Activated CD8-positive, alpha-beta memory T cell treated with anti-CD3 and anti-CD28 coated beads, Interleukin-2, amount 50 U/mL, for 48 hours (primary cell): ENCODE data around the gene S100A6.

ENCODE experiments used
- DNase-seq: peaks from one replicate; pipeline ENCODE4 v3.0.0-alpha.2; 2020

The S100A6 gene

GRCh38 chr1:153544453-153545066 lies 8.8 kb upstream of the S100A6 start:
- DNase-seq = no peak

DNA sequence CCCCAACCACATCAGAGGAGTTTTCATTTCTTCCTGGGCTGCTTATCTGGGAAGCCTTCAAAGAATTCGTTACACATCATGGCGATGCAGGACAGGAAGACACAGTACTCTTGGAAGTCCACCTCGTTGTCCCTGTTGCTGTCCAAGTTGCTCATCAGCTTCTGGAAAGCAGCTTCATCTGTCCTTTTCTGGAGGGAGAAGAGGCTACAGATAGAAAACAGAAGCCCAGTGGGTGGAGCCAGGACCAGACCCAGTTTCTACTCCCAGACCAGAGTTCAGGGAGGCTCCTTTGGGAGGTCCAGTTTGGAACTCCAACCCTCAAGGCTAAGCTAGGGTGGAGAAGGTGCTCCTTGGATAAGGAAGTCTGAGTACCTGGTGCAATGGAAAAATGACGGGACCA lies 7.9 kb upstream of the S100A6 start:
- DNase-seq = no peak

DNA sequence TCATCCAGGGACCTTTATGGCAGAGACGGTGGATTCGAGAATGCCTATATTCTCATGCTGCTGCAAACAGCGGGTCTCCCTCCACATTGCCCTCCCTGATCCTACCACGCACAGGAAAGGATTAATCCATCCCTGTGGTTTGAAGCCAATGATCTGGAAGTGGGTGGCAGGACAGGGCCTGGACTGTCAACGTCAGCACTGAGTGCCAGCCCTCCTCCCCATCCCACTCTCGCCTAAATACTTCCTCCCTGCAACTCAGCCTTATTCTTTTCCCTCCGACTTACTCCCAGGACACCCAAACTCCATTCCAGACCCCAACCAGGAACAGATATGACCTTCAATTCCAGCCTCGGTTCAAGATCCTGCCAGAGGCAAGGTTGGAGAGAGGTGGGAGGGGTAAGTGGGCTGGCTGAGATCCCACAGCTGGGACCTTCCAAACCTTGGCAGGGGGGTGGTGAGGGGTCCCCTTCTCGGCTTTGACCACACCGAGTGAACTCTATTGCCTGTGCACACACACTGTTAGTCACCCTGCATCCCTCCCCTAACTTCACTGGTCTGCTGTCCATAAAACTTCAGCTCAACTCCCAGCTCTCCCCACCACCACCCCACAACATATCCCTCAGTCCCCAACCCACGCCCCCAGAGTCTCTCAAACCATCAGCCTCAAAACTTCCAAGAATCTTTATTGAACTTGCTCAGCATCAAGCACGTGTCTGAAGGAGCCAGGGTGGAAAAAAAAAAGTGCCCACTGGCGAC lies 7.3 kb upstream of the S100A6 start:
- DNase-seq = no peak

DNA sequence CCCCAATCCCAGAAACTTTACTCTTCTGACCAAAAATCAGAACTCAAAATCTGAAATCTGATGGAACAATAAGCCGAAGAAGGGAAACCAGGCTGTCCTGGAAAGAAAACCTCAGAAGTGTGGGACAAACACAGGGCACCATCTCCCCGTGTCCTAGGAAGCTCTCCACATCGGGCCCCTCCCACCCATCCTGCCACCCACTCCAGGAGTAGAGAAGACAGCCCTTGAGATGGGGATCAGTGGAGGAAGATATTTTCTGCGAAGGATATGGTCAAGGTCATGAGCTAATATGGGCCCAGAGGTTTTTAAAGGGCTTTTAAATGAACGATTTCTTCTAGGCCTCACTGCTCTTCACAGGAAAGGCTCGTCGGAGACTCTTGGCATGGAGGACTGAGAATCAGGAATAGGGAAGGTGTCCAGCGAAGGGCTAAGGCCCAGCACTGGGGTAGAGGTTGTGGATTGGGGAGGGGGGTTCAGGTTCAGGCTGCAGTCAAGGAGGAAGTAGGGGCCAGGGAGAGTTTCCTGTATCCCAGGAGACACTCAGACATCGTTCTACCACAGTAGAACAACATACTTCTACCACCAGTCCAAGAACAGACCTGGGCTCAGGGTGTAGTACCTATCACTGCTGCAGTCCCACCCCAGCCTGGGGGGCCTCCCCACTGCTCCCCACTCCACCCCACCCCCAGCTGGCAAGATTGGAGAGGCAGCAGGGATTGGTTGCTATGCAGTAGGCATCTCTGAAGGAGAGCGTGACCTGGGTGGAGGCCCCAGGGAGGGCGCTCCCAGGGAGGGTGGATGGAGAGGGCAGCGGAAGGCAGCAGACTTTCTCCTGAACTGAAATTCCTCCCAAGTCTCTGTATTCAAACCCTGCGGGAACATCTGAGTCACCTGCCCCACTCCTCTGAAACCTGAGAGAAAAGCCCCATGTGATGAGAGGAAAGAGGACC lies 6.1 kb upstream of the S100A6 start:
- no peak for DNase-seq

GRCh38 chr1:153540394-153541361 lies 4.9 kb upstream of the S100A6 start, which contains the start of gene S100A5:
S100A5 (minus strand) TSS chr1:153540934; CDS start chr1:153540191, 743 bp downstream.
- DNase-seq = no peak

DNA sequence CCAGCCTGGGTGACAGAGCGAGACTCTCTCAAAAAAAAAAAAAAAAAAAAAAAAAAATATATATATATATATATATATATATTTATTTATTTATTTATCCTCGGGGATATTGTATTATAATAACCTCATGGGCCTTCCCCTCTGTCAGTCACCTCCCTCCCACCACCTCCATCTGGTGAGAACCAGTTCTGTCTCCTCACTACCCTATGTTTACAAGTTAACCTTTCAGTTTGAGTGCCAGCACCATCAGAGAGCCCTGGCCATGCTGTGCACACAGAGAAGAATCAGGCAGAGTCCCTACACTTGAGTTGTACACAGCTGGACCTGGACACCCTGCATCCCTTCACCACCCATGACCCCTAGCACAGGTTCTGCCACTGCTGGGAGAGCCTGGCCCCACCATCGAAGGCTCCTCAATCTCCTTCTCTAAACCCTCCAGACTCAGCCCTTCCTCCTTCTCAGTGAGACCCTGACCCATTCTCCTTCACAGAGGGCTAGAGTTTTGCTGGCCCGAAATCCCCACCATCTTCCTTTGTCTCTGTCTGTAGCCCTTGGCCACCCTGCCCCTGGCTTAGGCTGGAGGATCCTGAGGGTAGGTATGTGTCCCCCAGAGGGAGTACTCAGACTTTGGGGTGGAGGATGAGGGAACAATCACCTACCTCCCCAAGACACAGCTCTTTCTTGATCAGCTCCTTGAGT lies 3.8 kb upstream of the S100A6 start:
- no peak for DNase-seq

DNA sequence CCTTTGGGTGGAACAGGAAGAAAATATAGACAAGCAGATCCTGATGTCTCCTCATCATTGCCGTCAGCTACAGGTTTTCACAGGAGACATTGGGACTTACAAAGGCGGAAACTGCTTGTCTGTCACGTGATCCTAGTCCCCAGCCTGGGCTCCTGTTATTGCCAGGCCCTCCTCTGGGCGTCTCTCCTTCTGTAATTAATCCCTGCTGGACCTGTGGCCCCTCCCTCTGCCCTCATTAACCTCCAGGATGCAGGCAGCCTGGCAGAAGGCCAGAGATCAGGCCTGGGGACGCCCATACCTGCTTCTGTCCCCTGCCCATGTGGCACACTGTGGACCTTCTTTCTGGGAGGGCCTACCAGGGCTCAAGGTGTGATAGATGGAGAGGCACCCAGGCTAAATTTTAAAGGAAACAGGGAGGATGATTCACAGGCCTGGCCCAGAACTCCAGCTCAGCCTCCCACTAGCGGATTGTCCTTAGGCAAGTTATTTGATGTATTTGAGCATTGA lies 2.6 kb upstream of the S100A6 start:
- no peak for DNase-seq

GRCh38 chr1:153537376-153537730 lies 1.6 kb upstream of the S100A6 start:
- no peak for DNase-seq

DNA sequence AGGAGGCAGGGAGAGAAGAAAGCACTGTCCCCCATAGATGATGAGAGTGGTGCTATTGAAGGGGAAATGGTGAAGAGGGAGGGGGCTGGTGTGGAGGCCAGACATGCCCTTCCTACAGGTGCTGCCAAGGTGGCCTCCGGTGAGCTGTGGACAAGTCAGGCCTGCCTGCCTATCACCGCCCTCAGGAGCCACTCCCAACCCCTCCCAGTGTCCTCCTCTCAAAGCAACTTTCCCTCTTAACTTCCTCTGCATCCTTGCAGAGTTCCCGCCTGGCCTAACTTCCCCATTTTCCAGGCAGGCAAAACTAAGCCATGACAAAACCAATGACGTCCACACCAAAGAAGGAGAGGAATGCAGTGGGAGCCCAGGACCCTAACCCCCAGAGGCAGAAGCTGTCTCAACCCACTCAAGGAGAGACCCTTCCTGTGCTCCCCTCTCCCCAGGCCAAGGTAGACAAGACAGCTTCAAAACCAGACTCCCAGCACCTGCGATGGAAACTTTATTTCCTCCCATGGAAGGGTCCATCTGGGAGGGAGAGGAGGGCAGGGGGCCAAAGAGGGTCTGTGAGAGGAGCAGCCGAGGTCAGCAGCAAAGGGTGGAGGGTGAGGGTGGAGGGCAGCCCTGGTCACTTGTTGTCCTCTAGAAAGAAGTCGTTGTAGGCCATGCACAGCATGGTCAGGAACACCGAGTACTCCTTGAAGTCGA lies 1.0 kb upstream of the S100A6 start:
- no peak for DNase-seq

GRCh38 chr1:153536012-153536670 lies 350 bp upstream of the S100A6 start:
- DNase-seq = peak; percentile 86

DNA sequence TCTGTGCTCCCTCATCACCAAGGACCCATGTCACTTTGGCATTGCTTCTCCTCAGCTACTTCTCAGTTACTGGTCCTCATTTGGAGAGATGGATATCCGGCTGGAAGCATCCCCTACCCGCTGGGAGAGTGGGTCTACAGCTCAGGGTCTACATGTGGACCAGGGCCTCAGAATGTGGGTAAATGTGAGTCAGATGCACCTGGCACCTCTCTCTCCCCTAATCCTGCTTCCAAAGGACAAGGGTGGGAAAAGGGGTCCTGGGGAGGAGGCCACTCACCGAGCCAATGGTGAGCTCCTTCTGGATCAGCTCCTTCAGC lies 908 bp downstream of the S100A6 start:
- DNase-seq = no peak

DNA sequence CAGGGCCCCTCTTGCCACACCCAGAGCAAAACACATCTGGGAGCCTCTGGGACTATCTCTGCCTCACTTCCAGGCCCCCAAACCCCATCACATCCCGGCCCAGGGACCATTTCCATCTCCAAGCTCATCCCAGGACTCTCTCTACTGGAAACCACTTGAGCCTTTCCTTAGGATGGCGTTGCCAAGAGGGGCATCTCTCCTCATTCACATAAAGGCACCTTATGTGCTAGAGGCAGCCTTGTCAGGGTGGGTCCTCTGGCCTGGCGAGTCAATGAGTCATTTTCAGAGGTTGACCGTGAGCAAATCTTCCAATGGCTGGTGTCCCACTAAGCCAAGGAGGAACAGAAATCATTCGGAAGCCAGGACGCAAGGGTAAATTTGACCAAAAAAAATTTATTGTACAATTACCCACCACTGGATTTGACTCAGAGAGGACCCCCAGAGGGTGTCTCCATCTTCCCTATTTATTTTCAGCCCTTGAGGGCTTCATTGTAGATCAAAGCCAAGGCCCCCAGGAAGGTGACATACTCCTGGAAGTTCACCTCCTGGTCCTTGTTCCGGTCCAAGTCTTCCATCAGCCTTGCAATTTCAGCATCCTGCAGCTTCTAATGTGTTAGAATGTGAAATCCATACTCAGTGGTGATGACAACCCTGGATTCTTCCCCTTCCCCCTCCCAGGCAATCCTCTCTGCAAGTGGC lies 1.4 kb downstream of the S100A6 start:
- DNase-seq = no peak

- DNase-seq = no peak
Observed at GRCh38 chr1:153533689-153534201, 2.0 kb downstream of the S100A6 start.

DNA sequence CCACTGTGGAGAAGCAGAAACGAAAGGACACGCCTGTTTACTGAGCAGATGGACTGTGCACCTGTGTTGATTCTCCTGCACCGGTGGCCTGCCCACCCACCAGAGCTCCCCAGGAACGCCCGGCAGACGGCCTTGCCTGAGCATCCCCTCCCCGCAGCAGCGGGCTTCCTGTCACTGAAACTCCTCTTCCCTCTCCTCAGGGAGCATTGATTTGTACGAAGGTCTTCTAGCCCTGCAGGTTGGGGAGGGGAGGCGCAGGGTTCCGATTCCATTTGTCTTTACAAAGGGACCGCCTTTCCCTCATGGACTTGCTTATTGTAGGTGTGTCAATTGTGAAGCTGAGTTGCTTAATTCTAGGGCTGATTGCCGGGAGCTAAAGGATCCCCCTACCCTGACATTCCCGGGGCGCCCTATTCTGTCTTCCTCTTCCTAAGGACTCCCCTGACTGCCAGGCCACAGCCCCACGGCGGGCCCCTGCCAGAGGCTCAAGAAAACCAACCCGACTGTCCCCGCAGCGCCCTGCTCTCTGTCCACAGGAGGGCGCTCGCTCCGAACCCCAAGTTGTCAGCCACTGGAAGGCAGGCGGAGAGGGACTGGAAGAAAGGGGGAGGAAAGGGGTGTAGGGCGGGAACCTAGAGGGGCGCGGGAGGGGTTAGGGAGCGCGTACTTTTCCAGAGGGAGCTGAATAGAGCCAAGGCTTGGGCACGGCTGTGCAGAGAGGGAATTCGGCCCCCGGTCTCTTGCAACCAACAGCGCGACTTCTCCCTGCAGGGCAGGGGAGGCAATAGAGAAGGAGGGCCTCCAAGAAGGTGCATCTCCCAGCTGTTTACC lies 2.8 kb downstream of the S100A6 start:
- DNase-seq = peak; percentile 92

DNA sequence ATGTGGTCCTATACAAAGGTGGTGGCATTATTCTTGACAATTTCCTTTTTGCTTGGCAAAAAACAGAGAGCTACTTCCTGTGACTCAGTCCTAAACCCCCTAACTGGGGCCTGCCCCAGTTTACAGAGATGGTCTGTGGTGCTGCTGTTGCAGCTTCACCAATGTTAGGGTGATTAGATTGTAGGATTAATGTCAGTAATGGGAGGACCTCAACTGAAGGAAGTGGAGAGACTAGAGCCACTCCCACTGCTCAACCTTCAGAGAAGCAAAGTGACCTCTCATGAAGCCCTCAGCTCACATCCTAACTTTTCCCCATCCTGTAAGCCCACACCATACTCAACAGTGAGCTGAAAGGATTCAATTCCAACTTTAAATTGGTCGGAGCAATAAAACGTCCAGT lies 3.6 kb downstream of the S100A6 start:
- no peak for DNase-seq

- DNase-seq = no peak
Observed at GRCh38 chr1:153531638-153532037, 4.2 kb downstream of the S100A6 start.

GRCh38 chr1:153527683-153528040 lies 8.1 kb downstream of the S100A6 start:
- no peak for DNase-seq

- DNase-seq = no peak
Observed at GRCh38 chr1:153527023-153527682, 8.6 kb downstream of the S100A6 start.
